ENCODE data around the gene AHRR. TPM values are rescaled to one million over a fixed set of nuclear protein-coding genes. Genes with fewer than 3 reads are reported as not detected.

The AHRR gene
- total and polyA plus RNA-seq, 2 experiments from 2014 or later, result 0.27 to 1.8 TPM

- TF ChIP-seq REST (IDR thresholded peaks at IDR 0.05; ENCODE audit: unreplicated experiment), result no peak
- TF ChIP-seq CTCF (conservative IDR thresholded peaks at IDR 0.05; ENCODE audit: low read depth in 2 of 2), result no peak
- TF ChIP-seq JUNB (IDR thresholded peaks at IDR 0.05; ENCODE audit: unreplicated experiment), result no peak
- no peak for TF ChIP-seq STAT1 (IDR thresholded peaks at IDR 0.05; ENCODE audit: unreplicated experiment)
Observed at GRCh38 chr5:424301-425110, 103.0 kb downstream of the AHRR start (continued).

GRCh38 chr5:425714-426113 is 104.2 kb downstream of the AHRR start:
- Histone ChIP-seq H2AFZ (no peak overlapping the region), H4K20me1 (replicated peaks; ENCODE audit: insufficient read depth) (no peaks in the 10 kb centered on the region), H3K27ac (ENCODE audit: low read depth) (no peak overlapping the region), H3K4me3 (no peak overlapping the region), H3K4me1 (ENCODE audit: insufficient read depth) (no peaks in the 10 kb centered on the region), H3F3A (replicated peaks; ENCODE audit: low read depth) (no peaks in the 10 kb centered on the region), H3K4me2 (no peak overlapping the region), H3K9me2 (ENCODE audit: insufficient read depth) (peaks cover 8% of the 10 kb centered on the region), H3K27me3 (ENCODE audit: insufficient read depth) (no peaks in the 10 kb centered on the region), H3K79me2 (replicated peaks; ENCODE audit: insufficient read depth) (no peaks in the 10 kb centered on the region), H3K36me3 (ENCODE audit: insufficient read depth) (no peaks in the 10 kb centered on the region)
- TF ChIP-seq CTCF (conservative IDR thresholded peaks at IDR 0.05; ENCODE audit: low read depth in 2 of 2) (peak in 1 of 2 experiments; percentile 34; a peak in 1 of 4 replicates), ZNF114 (CRISPR knock-in tag; IDR thresholded peaks at IDR 0.05) (no peak)
- peaks cover 5% of the 10 kb centered on the region for H3K4me1 Mint-ChIP-seq
- H3K36me3 Mint-ChIP-seq (ENCODE audit: low read depth), result no peaks in the 10 kb centered on the region; the same call in 2 of the 3 replicates
- H3K27ac Mint-ChIP-seq, result no peak overlapping the region
- ATAC-seq (no peak), DNase-seq (ENCODE audit: low spot score) (no peak)
- peaks cover 3% of the 10 kb centered on the region for H3K27me3 Mint-ChIP-seq (ENCODE audit: insufficient read depth, low read depth, poor library complexity)
- H3K4me3 Mint-ChIP-seq, result no peak overlapping the region
- no peaks in the 10 kb centered on the region for H3K9me3 Mint-ChIP-seq
